CD4-positive, alpha-beta T cell treated with Interleukin-2 at 100 ng/mL for 4 hours (primary cell): ENCODE results near the gene KLHL22.
"Not testable (repeated sequence)": the region's sequence is repeated elsewhere in the genome, so short reads cannot be mapped to it uniquely, and the experiment has no call there.

Experiments used
- DNase-seq: peaks from one replicate; pipeline ENCODE4 v3.0.0-alpha.2; 2020; ENCODE audit warnings: low spot score

Gene KLHL22

DNA sequence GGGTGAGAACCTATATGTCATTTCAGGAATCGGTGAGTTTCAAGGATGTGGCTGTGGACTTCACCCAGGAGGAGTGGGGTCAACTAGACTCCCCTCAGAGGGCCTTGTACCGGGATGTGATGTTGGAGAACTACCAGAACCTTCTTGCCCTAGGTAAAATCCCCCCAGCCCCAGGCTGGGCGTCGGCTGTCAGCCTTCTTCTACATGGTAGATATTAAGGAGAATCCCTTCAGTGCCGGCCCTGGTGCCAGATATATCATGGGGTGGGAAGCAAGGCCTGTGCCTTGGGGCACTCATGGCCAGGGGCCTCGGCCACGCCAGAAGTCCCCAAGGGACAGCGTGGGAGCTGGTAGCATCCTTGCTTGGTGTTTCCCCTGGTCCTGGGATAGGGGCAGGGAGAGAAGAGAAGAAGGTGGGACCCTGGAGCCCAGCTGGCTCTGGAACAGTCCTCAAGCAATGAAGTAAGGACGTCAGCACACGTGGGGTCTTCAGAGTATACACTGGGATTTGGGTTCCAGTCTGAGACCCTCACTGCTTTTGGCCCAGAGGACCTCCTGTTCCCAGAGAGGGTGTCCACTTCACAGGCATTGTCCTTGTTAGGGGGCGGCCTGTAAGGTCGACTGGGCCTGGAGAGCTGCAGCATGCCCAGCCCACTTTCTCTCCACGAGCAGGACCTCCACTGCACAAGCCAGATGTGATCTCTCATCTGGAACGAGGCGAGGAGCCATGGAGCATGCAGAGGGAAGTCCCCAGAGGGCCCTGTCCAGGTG is 94.8 kb downstream of the KLHL22 start:
- DNase-seq = no peak

DNA sequence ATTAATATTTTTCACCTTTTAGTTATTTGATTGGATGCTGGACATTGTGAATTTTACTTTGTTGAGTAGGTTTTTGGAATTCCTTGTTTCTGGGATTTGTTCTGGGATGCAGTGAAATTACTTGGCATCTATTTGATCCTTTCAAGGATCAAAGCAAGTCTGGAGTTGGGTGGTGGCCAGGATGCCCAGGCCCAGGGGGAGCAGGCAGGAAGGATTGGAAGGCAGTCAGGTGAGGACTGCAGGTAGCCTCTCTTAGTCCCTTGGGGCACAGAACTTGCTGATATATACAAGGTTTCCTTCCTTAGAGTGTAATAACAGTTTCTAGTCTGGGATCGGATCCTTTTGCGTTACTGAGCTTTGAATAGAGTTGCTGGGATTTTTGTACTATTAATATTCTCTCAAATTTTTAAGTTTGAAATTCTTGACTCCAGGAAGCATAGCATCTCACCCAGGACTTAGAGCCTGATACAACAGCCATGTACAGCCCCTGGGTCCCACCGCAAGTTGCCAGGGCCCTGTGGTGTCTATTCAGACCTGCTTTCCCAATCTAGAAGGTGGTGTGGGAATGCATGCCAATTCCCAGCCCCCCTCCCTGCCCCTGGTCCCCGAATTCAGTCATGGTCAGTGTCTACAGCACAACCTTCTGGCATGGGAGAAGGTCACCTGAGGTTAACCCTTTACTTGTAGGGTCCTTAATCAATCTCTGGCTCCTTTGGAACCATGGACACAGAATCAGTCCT is 95.6 kb downstream of the KLHL22 start:
- DNase-seq = no peak

DNA sequence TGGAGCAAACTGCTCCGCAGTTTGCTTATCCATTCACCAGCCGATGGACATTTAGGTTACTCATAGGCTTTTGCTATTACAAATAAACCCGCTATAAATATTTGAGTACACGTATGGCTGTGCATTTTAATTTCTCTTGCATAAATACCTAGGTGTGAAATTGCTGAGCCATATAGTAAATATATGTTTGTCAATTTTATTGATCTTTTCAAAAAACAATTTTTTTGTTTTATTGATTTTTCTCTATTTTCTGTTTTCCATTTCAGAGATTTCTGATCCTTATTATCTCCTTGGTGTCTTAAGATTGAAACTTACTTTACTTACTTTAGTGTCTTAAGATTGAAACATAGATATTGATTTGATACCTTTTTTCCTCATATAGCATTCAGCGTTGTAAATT is 97.2 kb downstream of the KLHL22 start:
- DNase-seq = no peak

DNA sequence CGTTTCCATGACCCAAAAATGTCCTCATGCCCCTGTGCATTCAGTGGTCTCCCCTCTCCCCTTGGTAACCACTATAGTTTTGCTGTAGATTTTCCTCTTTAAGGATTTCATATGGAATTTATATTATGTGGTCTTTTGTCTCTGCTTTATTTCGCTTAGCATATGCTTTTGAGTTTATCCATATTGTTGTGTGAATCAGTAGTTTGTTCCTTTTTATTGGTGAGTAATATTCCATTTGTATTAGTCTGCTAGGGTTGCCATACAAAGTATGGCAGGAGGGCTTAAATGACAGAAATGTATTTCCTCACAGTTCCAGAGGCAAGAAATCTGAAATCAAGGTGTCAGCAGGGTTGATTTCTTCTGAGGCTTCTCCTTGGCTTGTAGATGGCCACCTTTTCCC is 98.1 kb downstream of the KLHL22 start:
- DNase-seq = no peak

DNA sequence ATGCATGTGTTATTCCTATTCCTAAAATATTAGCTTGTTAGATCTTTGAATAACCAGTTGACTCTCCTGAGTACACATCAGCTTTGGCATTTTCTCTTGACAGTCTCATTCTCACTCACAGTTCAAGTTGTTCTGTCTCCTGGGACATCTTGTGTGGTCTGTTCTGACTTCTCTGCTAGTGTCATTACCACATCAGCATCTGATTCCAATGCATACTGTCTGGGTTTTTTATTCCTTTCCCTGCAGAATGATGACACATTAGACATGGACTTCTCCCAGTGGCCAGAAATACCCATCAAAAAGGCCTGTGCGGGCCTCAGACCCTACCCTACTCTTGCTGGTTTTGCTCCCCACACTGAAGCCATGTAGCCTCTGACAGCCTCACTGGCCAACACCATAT is 99.0 kb downstream of the KLHL22 start:
- no peak for DNase-seq

DNA sequence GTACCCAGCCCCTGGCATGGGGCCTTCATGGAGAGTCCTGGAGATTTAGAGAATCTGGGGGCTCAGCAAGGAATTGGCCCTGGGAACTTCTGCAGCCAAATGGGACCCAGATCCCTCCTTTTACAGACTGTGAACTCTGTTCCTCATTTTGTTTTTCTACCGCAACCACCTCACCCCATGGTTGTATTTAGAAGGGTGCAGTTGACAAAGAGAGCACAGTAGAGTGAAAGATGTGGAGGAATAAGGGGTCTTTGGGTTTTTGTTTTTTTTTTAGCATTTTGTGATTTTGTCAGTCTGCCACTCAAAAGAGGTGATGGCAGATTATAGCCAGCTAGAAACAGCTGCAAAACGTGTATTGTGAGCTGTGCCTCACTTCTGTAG is 99.7 kb downstream of the KLHL22 start:
- no peak for DNase-seq

DNA sequence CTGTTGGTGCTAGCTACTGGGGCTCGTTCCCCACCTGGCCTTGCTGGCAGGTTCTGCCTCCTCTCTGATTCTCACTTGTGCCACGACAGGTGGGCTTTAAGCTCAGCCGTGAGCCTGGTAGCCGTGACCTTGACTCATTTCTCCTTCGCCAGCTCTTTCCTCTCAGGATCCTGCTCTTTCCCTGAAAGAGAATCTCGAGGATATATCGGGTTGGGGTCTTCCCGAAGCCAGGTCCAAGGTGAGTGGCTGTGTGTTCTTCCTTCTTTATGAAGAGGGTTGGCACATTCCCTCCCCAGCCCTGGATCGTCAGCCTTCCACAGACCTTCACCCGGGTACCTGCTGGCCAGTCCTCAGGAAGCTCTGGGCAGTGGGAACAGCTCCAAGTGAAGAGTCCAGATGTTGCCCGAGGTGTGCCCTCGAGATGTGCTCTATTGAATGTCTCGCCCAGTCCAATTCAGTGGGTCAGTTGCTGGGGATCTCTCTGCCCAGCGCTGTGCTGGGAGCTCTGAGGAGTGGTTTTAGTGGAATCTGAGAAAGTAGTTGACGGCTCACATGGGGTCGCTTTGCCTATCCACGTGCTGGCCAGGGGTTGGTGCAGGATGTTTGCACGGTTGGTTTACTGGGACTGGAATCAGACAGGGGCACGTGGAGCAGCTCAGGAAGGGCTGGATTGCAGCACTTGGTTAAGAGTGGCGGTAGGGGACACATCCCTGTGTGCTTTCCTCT is 100.3 kb downstream of the KLHL22 start:
- DNase-seq = no peak

DNA sequence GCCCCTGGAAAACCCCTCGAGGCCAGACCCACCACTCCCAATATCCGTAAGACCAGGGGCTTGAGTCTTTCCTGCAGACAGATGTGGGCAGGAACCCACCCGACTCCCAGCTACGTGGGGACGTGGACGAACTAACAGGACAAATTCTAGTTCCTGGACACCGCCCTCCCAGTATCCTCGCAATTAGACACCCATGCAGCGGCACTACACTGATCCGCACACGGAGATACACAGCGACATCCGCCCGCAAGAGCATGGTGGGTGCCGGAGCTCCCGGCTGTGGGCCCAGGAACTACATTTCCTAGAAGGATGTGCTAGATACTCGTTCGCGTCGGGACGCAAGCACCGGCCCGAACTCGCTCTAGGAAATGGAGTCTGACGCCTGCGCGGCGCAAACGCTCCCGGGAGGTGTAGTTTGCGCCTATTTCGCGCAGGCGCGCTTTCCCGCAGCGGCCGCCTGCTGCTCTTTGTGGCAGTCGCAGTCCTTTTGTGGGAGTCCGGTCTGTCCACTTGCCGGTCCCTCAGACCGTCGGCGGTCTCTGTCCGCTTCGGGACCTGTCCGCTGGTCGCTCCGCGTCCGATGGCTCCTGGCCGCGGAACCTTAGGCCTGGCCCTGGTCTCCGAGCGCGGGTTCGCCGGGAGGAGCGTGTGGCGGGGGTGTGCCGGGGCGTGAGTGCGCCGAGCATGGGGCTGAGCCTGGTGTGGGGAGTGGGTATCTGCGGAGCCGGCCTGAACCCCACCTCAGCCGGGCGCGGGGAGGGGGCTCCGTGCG is 101.7 kb downstream of the KLHL22 start, which contains the start of gene ZNF74:
Gene ZNF74 (plus strand): TSS at position 447 of the 772 bp plus-strand sequence. CDS start 478 bp downstream, outside the sequence.
- peak; percentile 90 for DNase-seq

DNA sequence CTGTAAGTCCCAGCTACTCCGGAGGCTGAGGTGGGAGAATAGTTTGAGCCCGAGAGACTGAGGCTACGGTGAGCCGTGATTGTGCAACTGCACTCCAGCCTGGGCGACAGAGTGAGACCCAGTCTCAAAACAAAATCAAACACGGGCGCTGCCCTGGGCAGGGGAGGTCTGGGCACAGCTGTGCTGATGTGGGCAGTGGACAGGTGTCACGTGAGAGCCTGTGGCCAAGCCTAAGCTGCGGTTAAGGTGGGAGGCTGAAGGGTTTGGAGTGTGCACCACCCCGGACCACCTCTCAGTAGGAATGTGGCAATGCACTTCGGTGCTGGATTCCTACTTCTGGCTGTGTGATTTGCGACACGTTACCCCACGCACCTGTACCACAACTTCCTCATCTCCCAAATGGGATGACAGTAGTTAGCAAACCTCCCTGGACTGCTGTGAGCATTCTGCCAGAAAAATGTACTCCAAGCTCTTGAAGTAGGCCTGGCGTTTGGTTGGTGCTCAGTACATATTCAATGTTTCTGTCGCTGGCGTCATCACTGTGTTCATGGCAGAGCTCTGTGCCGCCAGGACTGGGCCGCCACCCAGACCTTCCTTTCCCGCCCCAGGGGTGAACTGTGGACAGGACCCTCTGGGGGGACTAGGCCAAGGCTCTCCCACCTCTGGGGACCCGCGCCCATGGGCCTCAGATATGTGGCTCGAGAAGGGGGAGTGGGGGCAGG is 102.5 kb downstream of the KLHL22 start:
- no peak for DNase-seq

DNA sequence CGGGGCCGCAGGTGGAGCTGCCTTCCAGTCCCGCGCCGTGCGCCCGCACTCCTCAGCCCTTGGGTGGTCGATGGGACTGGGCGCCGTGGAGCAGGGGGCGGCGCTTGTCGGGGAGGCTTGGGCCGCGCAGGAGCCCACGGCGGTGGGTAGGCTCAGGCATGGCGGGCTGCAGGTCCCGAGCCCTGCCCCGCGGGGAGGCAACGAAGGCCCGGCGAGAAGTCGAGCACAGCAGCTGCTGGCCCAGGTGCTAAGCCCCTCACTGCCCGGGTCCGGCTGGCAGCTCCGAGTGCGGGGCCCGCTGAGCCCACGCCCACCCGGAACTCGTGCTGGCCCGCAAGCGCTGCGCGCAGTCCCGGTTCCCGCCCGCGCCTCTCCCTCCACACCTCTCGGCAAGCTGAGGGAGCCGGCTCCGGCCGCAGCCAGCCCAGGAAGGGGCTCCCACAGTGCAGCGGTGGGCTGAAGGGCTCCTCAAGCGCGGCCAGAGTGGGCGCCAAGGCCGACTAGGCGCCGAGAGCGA is 103.2 kb downstream of the KLHL22 start:
- DNase-seq = not testable (repeated sequence)
